ENCODE results near the gene TGFBR2. TPM values are rescaled to one million over a fixed set of nuclear protein-coding genes. Genes with fewer than 3 reads are reported as not detected.

TGFBR2 gene
- polyA plus RNA-seq, 3 donors: 46.6 to 60.3 (median 57.0) TPM

DNA sequence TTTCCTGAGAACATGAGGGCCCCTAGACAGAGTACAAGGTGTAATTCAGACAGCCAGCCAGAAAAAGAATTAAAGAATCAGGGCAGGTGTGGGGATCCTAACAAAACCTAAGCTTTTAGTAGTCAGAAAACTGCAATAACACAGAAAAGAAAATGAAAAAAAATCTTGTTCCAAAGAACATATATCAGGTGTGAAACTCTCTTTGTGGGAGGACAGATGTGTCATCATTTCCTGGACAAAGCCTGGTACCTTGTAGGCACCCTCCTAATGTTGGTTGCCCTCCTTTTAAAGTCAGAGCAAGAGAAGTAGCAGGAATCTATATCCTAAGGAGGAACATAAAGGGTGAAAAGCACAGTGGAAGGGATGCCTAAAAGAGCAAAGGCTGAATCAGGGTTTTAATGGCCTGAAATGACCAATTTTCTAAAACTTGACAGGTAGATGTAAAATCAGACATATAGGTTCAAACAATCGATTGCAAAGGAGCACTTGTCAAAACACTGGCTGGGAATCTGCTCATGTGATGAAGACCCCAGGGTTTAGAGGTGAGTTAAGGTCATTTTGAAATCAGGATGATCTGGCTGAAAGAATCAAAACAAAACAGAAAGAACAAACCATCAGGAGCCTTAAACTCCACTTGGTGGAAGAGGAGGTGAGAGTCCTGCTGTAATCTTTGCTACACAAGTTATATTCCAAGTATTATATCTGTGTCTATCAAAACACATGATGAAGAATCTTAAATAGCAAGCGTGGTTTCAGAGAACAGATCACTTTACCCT lies 54.9 kb downstream of the TGFBR2 start:
- H3K27me3 ChIP-seq (ENCODE audit: control insufficient read depth in 2 of 2, insufficient read depth in 2 of 2, low read length in 2 of 2): no peaks in the 10 kb centered on the region
- TF ChIP-seq, protein P1, sequence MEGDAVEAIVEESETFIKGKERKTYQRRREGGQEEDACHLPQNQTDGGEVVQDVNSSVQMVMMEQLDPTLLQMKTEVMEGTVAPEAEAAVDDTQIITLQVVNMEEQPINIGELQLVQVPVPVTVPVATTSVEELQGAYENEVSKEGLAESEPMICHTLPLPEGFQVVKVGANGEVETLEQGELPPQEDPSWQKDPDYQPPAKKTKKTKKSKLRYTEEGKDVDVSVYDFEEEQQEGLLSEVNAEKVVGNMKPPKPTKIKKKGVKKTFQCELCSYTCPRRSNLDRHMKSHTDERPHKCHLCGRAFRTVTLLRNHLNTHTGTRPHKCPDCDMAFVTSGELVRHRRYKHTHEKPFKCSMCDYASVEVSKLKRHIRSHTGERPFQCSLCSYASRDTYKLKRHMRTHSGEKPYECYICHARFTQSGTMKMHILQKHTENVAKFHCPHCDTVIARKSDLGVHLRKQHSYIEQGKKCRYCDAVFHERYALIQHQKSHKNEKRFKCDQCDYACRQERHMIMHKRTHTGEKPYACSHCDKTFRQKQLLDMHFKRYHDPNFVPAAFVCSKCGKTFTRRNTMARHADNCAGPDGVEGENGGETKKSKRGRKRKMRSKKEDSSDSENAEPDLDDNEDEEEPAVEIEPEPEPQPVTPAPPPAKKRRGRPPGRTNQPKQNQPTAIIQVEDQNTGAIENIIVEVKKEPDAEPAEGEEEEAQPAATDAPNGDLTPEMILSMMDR (IDR thresholded peaks at IDR 0.05): no peak
- no peak for DNase-seq
- H3K4me1 ChIP-seq (ENCODE audit: control insufficient read depth in 1 of 2, insufficient read depth in 2 of 2, low read length in 2 of 2): peaks cover 50 to 61% of the 10 kb centered on the region in 2 donors
- no peak overlapping the region for H3K4me2 ChIP-seq (replicated peaks; ENCODE audit: extremely low read depth, low read length, poor library complexity, severe bottlenecking)
- H3K9me3 ChIP-seq (replicated peaks in 1 of 2; ENCODE audit: control insufficient read depth in 1 of 2, insufficient read depth in 1 of 2, low read length in 2 of 2): no peaks in the 10 kb centered on the region
- Mint-ChIP-seq H3K4me1 (peaks cover 66% of the 10 kb centered on the region), H3K36me3 (peaks cover 60 to 71% of the 10 kb centered on the region in 2 donors), H3K27ac (peak overlapping the region in 2 of 7 donors; percentile 58 to 63), H3K27me3 (ENCODE audit: low read depth in 3 of 3) (peaks cover 0 to 3% (median 0%) of the 10 kb centered on the region in 3 donors), H3K4me3 (no peak overlapping the region), H3K9me3 (no peaks in the 10 kb centered on the region)
- H3K79me2 ChIP-seq (ENCODE audit: insufficient read depth, low read length): peaks cover 78% of the 10 kb centered on the region
- H3K4me3 ChIP-seq (replicated peaks in 1 of 3; ENCODE audit: low read depth in 2 of 3, low read length in 3 of 3): no peak overlapping the region
- no peak overlapping the region for H3K9ac ChIP-seq (ENCODE audit: insufficient read depth, low read length, poor library complexity, severe bottlenecking)
- WGBS (ENCODE audit: insufficient coverage): no CpG with 5 or more reads among the region's 2 CpGs
- intact Hi-C loops (cut with micrococcal nuclease): no loop called here
- peak overlapping the region in 1 of 2 donors; percentile 33 for H3K27ac ChIP-seq (ENCODE audit: low read depth in 1 of 2, low read length in 2 of 2)
- H2AFZ ChIP-seq (ENCODE audit: insufficient read depth, low read depth, low read length, poor library complexity, severe bottlenecking): no peak overlapping the region
- peaks cover 95% of the 10 kb centered on the region for H4K20me1 ChIP-seq (ENCODE audit: insufficient read depth, low read length)
- peaks cover 38 to 64% of the 10 kb centered on the region in 2 donors for H3K36me3 ChIP-seq (replicated peaks in 1 of 2; ENCODE audit: control insufficient read depth in 1 of 2, insufficient read depth in 2 of 2, low read length in 2 of 2)

DNA sequence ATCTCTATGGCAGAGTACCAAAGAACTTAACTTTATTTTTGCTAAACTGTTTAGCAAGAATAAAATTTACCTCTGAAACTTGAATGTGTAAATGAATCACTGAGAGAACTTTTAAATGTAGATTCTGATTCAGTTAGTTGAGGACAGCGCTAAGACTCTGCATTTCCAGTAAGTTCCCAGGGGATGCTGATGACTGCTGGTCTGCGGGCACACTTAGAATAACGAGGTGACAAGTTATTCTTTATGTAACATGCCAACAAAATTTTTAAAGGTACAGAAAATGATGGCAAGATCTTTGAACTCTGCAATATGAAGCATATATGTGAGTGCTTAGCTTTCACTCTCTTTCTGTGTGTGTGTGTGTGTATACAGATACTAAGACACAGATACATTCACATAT lies 56.4 kb downstream of the TGFBR2 start:
- no peak overlapping the region for H3K9ac ChIP-seq (ENCODE audit: insufficient read depth, low read length, poor library complexity, severe bottlenecking)
- H3K4me3 Mint-ChIP-seq: no peak overlapping the region
- H3K36me3 ChIP-seq (replicated peaks in 1 of 2; ENCODE audit: control insufficient read depth in 1 of 2, insufficient read depth in 2 of 2, low read length in 2 of 2): peaks cover 29 to 53% of the 10 kb centered on the region in 2 donors
- H3K4me1 Mint-ChIP-seq: peaks cover 59% of the 10 kb centered on the region
- TF ChIP-seq, protein P1 (IDR thresholded peaks at IDR 0.05): no peak
- peaks cover 0 to 3% (median 0%) of the 10 kb centered on the region in 3 donors for H3K27me3 Mint-ChIP-seq (ENCODE audit: low read depth in 3 of 3)
- no peak overlapping the region for H2AFZ ChIP-seq (ENCODE audit: insufficient read depth, low read depth, low read length, poor library complexity, severe bottlenecking)
- peaks cover 95% of the 10 kb centered on the region for H4K20me1 ChIP-seq (ENCODE audit: insufficient read depth, low read length)
- no peak overlapping the region for H3K27ac ChIP-seq (ENCODE audit: low read depth in 1 of 2, low read length in 2 of 2)
- no peaks in the 10 kb centered on the region for H3K9me3 ChIP-seq (replicated peaks in 1 of 2; ENCODE audit: control insufficient read depth in 1 of 2, insufficient read depth in 1 of 2, low read length in 2 of 2)
- peaks cover 75% of the 10 kb centered on the region for H3K79me2 ChIP-seq (ENCODE audit: insufficient read depth, low read length)
- intact Hi-C loops (cut with micrococcal nuclease): no loop called here
- H3K27ac Mint-ChIP-seq: no peak overlapping the region
- no peaks in the 10 kb centered on the region for H3K9me3 Mint-ChIP-seq
- no peak overlapping the region for H3K4me2 ChIP-seq (replicated peaks; ENCODE audit: extremely low read depth, low read length, poor library complexity, severe bottlenecking)
- H3K36me3 Mint-ChIP-seq: peaks cover 49 to 63% of the 10 kb centered on the region in 2 donors
- H3K4me1 ChIP-seq (ENCODE audit: control insufficient read depth in 1 of 2, insufficient read depth in 2 of 2, low read length in 2 of 2): peaks cover 48 to 51% of the 10 kb centered on the region in 2 donors
- no peak for DNase-seq
- no peaks in the 10 kb centered on the region for H3K27me3 ChIP-seq (ENCODE audit: control insufficient read depth in 2 of 2, insufficient read depth in 2 of 2, low read length in 2 of 2)
- 83% methylated on average over 1 of the region's 3 CpGs for WGBS (ENCODE audit: insufficient coverage)
- H3K4me3 ChIP-seq (replicated peaks in 1 of 3; ENCODE audit: low read depth in 2 of 3, low read length in 3 of 3): no peak overlapping the region

All from CD14-positive monocyte (primary cell).